ENCODE data around the gene PTPRC.

Gene PTPRC

DNA sequence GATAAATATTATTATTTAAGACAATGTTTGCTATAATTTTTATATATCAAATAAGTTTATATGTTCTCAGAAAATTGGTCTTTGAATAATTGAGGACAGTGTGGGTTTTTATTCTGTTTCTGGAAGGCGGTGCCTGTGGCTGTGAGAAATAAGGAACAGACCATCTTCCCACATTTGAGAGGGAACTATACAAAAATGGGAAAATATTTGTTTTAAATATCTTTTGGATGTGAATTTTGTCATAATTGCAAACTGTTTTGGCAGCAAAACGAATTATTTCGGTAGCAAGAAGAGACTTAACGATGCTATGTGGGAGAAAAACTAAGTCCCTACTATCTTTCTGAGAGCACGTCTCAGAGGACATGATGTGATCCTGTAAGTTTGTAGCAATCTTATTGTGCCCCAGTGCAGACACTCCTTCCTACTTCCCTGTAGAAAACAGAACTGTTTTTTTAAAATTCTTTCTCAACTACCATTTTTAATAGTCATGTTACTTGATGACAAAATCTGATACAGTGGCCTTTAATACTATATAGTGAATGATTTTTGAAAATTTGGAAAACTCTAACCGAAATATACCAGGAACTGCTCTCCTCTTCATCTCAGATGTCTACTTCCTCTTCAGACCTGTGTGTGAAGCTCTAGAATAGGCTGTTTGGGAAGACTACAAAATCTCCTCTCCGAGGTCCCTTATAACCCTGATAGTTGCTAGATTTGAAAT is 25.4 kb downstream of the PTPRC start:
- H3K27me3 ChIP-seq (replicated peaks; ENCODE audit: control insufficient read depth, insufficient read depth, low read length) = no peaks in the 10 kb centered on the region
- no peaks in the 10 kb centered on the region for H3K4me1 ChIP-seq (ENCODE audit: control insufficient read depth, insufficient read depth, low read length)

DNA sequence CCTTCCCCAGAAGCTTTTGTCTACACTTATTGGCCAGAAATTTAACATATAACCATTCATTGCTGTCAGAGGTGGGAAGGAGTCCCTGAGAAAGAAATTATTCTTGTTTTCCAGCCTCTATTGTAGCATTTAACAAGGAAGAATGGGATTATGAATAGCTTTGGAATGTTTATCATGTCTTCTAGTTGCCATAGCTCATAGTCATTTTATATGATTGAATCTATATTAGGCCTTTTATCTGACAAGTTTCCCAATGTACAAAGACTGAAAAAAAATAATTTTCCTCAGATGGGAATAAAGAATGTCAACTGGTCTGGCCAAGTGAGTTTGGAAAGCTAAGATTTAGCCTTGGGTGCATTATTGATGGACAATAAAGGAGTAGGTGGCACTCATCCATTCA is 28.3 kb downstream of the PTPRC start:
- no peaks in the 10 kb centered on the region for H3K9me3 ChIP-seq (ENCODE audit: control insufficient read depth, low read length)
- DNase-seq (ENCODE audit: low read depth) = no peak
- H3K4me1 ChIP-seq (ENCODE audit: control insufficient read depth, insufficient read depth, low read length) = no peaks in the 10 kb centered on the region
- H3K36me3 ChIP-seq (ENCODE audit: control insufficient read depth, insufficient read depth, low read length, severe bottlenecking) = no peaks in the 10 kb centered on the region
- H3K27me3 ChIP-seq (replicated peaks; ENCODE audit: control insufficient read depth, insufficient read depth, low read length) = no peaks in the 10 kb centered on the region
- no peak overlapping the region for H3K4me3 ChIP-seq (ENCODE audit: low read length)
- no peak overlapping the region for H3K9ac ChIP-seq (ENCODE audit: low read length)

More for the DNA sequence above, 25.4 kb downstream of the PTPRC start:
- Histone ChIP-seq H3K9me3 (ENCODE audit: control insufficient read depth, low read length) (no peaks in the 10 kb centered on the region), H3K4me3 (ENCODE audit: low read length) (no peak overlapping the region), H3K36me3 (ENCODE audit: control insufficient read depth, insufficient read depth, low read length, severe bottlenecking) (no peaks in the 10 kb centered on the region), H3K9ac (ENCODE audit: low read length) (no peak overlapping the region)
- DNase-seq (ENCODE audit: low read depth) = no peak

DNA sequence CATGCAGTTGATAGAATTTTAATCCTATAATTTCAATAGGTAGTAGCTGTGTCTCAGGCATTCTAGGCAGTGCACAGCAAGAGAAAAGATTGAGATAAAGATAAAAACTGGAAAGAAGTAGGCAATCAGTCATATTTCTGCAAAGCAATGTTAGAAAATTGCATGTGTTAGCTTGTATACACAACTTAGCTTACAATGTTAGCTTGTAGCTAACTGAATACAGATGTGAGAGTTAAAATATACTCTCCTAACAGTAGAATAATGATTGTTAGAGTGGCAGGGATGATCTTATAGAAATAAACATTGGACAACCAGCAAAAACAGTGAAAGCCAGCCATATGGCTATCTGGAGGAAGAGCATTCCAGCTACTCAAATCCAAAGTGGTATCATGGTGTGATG is 29.0 kb downstream of the PTPRC start:
- DNase-seq (ENCODE audit: low read depth) = peak; percentile 71
- Histone ChIP-seq H3K36me3 (ENCODE audit: control insufficient read depth, insufficient read depth, low read length, severe bottlenecking) (no peaks in the 10 kb centered on the region), H3K4me3 (ENCODE audit: low read length) (no peak overlapping the region), H3K9ac (ENCODE audit: low read length) (no peak overlapping the region), H3K9me3 (ENCODE audit: control insufficient read depth, low read length) (no peaks in the 10 kb centered on the region), H3K4me1 (ENCODE audit: control insufficient read depth, insufficient read depth, low read length) (no peaks in the 10 kb centered on the region), H3K27me3 (replicated peaks; ENCODE audit: control insufficient read depth, insufficient read depth, low read length) (no peaks in the 10 kb centered on the region)

DNA sequence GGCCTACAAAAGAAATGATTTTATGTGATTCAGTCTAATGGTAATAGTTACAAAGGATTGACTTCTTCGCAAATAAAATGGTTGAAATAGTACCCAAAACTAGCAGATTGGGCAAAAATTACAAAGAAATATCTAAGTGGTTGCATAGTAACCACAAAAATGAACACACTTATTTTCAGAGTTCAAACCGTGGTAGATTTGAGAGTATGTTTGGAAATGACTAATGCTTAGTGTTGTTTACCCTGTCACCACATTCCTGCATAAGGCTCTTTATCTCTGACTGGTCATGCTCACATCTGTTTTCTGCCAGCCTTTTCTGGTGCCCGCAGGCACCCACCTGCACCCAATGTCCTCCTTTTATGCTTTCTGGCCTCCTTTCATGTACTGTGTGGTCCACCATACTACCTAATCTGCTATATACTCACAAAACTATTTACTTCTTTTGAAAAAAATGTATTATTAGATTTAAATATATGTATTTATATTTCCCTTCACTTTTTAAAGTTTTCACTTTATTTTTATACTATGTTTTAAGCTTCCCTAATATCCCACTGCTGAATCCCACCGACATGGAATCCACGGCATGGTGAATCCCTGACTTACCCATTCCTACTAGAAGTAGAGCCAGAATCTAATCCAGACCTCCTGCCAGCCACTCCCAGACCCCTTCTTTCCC is 30.3 kb downstream of the PTPRC start:
- DNase-seq (ENCODE audit: low read depth) = peak; percentile 92
- no peak overlapping the region for H3K9ac ChIP-seq (ENCODE audit: low read length)
- no peaks in the 10 kb centered on the region for H3K4me1 ChIP-seq (ENCODE audit: control insufficient read depth, insufficient read depth, low read length)
- H3K36me3 ChIP-seq (ENCODE audit: control insufficient read depth, insufficient read depth, low read length, severe bottlenecking) = no peaks in the 10 kb centered on the region
- H3K4me3 ChIP-seq (ENCODE audit: low read length) = no peak overlapping the region
- H3K27me3 ChIP-seq (replicated peaks; ENCODE audit: control insufficient read depth, insufficient read depth, low read length) = no peaks in the 10 kb centered on the region
- H3K9me3 ChIP-seq (ENCODE audit: control insufficient read depth, low read length) = no peaks in the 10 kb centered on the region

DNA sequence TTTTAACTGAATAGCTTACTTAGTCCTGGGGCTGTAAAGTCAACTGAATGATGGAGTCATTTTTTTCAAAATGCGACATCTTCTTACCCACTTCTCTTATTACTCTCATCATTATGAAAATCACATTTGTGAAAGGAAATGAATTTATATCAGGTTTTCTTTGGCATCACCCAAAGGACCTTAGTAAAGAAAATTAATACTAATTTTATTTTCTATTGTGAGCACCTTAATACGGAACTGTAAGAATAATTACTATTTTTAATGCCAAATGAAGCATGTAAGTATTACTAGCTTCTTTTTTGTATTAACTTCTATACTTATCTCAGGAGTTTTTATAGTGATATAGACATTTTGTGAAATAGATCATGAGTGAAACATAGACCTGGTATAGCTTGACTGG is 30.9 kb downstream of the PTPRC start:
- Histone ChIP-seq H3K4me1 (ENCODE audit: control insufficient read depth, insufficient read depth, low read length) (no peaks in the 10 kb centered on the region), H3K27me3 (replicated peaks; ENCODE audit: control insufficient read depth, insufficient read depth, low read length) (no peaks in the 10 kb centered on the region)

DNA sequence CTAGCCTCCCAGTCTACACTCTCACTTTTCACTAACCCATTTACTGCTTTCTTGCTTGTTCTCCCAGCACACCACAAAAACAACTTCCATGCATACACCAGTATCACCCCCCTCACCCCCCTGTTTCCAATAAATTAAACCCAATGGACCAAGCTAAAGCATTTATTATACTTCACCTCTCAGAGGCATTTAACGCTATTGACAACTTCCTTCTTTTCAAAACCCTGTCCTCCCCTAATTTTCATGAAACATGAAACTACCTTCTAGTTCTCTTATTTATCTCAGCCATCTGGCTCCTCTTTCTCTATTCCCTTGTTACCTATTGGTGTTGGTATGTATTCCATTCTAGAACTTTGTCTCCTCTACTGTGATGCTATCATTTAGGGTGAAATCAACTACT is 32.3 kb downstream of the PTPRC start:
- no peak overlapping the region for H3K4me3 ChIP-seq (ENCODE audit: low read length)
- H3K4me1 ChIP-seq (ENCODE audit: control insufficient read depth, insufficient read depth, low read length) = no peaks in the 10 kb centered on the region
- H3K36me3 ChIP-seq (ENCODE audit: control insufficient read depth, insufficient read depth, low read length, severe bottlenecking) = no peaks in the 10 kb centered on the region
- H3K9ac ChIP-seq (ENCODE audit: low read length) = no peak overlapping the region
- no peaks in the 10 kb centered on the region for H3K9me3 ChIP-seq (ENCODE audit: control insufficient read depth, low read length)
- H3K27me3 ChIP-seq (replicated peaks; ENCODE audit: control insufficient read depth, insufficient read depth, low read length) = no peaks in the 10 kb centered on the region
- no peak for DNase-seq (ENCODE audit: low read depth)

More for the DNA sequence above, 30.9 kb downstream of the PTPRC start:
- Histone ChIP-seq H3K36me3 (ENCODE audit: control insufficient read depth, insufficient read depth, low read length, severe bottlenecking) (no peaks in the 10 kb centered on the region), H3K9ac (ENCODE audit: low read length) (no peak overlapping the region), H3K9me3 (ENCODE audit: control insufficient read depth, low read length) (no peaks in the 10 kb centered on the region), H3K4me3 (ENCODE audit: low read length) (no peak overlapping the region)
- no peak for DNase-seq (ENCODE audit: low read depth)

DNA sequence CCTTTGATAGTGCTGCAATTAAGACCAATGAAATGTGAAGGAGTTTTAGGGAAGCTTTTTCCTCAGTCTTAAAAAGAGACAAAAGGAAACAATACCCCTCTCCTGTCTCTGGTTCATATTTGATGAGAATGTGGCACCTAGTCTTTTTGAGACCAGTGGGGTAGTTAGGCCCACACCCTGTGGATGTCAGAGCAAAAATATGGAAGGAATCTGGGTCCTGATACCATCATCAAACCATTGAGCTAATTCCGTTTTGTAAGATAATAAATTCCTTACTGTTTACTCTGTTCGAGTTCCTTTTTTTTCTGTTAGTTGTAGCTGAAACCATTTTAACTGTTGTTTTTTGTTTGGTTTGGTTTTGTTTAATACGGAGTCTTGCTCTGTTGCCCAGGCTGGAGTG is 33.3 kb downstream of the PTPRC start:
- Histone ChIP-seq H3K36me3 (ENCODE audit: control insufficient read depth, insufficient read depth, low read length, severe bottlenecking) (no peaks in the 10 kb centered on the region), H3K27me3 (replicated peaks; ENCODE audit: control insufficient read depth, insufficient read depth, low read length) (no peaks in the 10 kb centered on the region), H3K4me1 (ENCODE audit: control insufficient read depth, insufficient read depth, low read length) (no peaks in the 10 kb centered on the region), H3K4me3 (ENCODE audit: low read length) (no peak overlapping the region), H3K9ac (ENCODE audit: low read length) (no peak overlapping the region), H3K9me3 (ENCODE audit: control insufficient read depth, low read length) (no peaks in the 10 kb centered on the region)
- peak; percentile 51 for DNase-seq (ENCODE audit: low read depth)

DNA sequence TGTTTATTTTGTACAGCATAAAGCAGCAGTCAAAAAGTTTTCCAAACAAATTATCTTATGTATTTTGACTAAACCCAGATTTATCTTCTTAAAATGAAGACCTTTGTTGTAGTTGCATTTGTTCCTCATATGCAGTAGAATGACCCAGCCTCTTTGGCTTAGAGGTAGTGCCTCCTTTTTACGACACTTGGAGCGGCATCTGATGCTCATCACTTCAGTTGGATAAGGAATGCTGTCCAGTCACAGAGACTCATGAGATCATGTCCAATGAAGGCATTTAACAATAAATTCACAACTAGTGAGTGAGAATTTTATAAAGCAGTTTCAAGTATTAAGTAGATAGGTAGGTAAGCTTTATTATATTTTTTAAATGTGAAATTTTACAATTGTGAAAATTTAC is 35.2 kb downstream of the PTPRC start:
- DNase-seq (ENCODE audit: low read depth) = no peak
- Histone ChIP-seq H3K9me3 (ENCODE audit: control insufficient read depth, low read length) (no peaks in the 10 kb centered on the region), H3K4me3 (ENCODE audit: low read length) (no peak overlapping the region), H3K36me3 (ENCODE audit: control insufficient read depth, insufficient read depth, low read length, severe bottlenecking) (no peaks in the 10 kb centered on the region), H3K4me1 (ENCODE audit: control insufficient read depth, insufficient read depth, low read length) (no peaks in the 10 kb centered on the region), H3K27me3 (replicated peaks; ENCODE audit: control insufficient read depth, insufficient read depth, low read length) (no peaks in the 10 kb centered on the region), H3K9ac (ENCODE audit: low read length) (no peak overlapping the region)

DNA sequence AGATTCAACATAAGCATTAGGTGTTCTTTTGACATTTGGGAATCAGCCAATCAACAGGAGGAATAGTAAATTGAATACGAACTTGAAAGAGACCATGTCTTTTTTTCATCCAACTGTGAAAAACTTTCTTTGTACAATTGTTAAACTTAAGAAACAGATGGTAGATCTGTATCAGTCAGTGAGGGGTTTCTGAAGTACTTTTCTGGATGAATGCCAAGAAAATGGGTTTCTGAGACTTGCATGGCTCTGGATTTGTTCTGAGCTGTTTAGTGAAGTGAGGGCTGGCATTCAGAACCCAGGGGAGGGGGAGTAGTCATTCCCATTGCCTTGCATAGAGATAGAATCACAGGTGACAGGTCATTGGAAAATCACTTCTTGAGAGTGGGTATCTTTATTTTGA is 37.4 kb downstream of the PTPRC start:
- no peaks in the 10 kb centered on the region for H3K9me3 ChIP-seq (ENCODE audit: control insufficient read depth, low read length)
- H3K27me3 ChIP-seq (replicated peaks; ENCODE audit: control insufficient read depth, insufficient read depth, low read length) = no peaks in the 10 kb centered on the region
- no peak overlapping the region for H3K4me3 ChIP-seq (ENCODE audit: low read length)
- peaks cover 2% of the 10 kb centered on the region for H3K4me1 ChIP-seq (ENCODE audit: control insufficient read depth, insufficient read depth, low read length)
- no peaks in the 10 kb centered on the region for H3K36me3 ChIP-seq (ENCODE audit: control insufficient read depth, insufficient read depth, low read length, severe bottlenecking)
- no peak overlapping the region for H3K9ac ChIP-seq (ENCODE audit: low read length)
- no peak for DNase-seq (ENCODE audit: low read depth)

DNA sequence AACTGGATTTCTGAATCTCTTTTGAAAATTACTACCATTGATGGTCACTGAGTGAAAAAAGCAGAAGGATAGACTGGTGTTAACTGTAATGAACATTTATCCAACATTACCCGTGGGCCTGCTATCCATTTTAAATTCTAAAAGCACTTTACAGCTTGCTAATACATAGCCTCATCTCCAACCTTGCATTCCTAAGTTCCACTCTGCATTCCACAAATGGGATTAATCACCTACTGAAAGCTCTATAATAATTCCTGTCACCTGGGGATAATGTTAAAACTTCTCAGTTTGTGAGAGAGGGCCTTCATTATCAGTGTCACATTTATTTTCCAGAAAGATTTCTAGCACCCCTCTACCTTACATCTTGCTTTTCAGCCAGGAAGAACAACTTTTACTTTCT is 38.2 kb downstream of the PTPRC start:
- Histone ChIP-seq H3K9me3 (ENCODE audit: control insufficient read depth, low read length) (no peaks in the 10 kb centered on the region), H3K9ac (ENCODE audit: low read length) (no peak overlapping the region), H3K4me1 (ENCODE audit: control insufficient read depth, insufficient read depth, low read length) (peaks cover 9% of the 10 kb centered on the region), H3K36me3 (ENCODE audit: control insufficient read depth, insufficient read depth, low read length, severe bottlenecking) (no peaks in the 10 kb centered on the region), H3K4me3 (ENCODE audit: low read length) (no peak overlapping the region), H3K27me3 (replicated peaks; ENCODE audit: control insufficient read depth, insufficient read depth, low read length) (no peaks in the 10 kb centered on the region)
- DNase-seq (ENCODE audit: low read depth) = no peak

DNA sequence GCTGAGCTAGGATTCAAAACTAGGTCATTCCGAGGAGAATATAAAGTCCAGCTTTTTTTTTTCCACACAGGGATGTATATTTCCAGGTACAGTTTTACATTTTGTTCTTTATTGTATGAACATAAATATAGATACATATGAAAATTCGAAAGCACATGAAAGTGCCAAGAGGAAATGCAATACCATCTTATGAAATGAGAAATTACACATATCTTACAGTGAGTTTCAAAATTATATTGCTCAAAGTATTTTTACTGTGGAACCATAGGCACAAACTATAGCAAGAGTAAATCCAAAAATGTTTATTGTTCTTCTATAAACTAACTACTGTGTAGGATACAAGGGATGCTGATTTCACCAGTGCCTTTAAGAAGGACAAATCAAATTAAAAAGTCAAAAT is 39.0 kb downstream of the PTPRC start:
- Histone ChIP-seq H3K9me3 (ENCODE audit: control insufficient read depth, low read length) (no peaks in the 10 kb centered on the region), H3K9ac (ENCODE audit: low read length) (no peak overlapping the region), H3K4me1 (ENCODE audit: control insufficient read depth, insufficient read depth, low read length) (peaks cover 11% of the 10 kb centered on the region), H3K27me3 (replicated peaks; ENCODE audit: control insufficient read depth, insufficient read depth, low read length) (no peaks in the 10 kb centered on the region), H3K36me3 (ENCODE audit: control insufficient read depth, insufficient read depth, low read length, severe bottlenecking) (no peaks in the 10 kb centered on the region), H3K4me3 (ENCODE audit: low read length) (no peak overlapping the region)
- no peak for DNase-seq (ENCODE audit: low read depth)

Measured in adipocyte (in vitro differentiated cells).